NCI-H1436 (cell line): ENCODE measurements around the gene PRMT1.

Source experiments
- DNase-seq: peaks from one replicate; lab custom pipeline; 2025; lab: John Stamatoyannopoulos, UW

The PRMT1 gene

DNA sequence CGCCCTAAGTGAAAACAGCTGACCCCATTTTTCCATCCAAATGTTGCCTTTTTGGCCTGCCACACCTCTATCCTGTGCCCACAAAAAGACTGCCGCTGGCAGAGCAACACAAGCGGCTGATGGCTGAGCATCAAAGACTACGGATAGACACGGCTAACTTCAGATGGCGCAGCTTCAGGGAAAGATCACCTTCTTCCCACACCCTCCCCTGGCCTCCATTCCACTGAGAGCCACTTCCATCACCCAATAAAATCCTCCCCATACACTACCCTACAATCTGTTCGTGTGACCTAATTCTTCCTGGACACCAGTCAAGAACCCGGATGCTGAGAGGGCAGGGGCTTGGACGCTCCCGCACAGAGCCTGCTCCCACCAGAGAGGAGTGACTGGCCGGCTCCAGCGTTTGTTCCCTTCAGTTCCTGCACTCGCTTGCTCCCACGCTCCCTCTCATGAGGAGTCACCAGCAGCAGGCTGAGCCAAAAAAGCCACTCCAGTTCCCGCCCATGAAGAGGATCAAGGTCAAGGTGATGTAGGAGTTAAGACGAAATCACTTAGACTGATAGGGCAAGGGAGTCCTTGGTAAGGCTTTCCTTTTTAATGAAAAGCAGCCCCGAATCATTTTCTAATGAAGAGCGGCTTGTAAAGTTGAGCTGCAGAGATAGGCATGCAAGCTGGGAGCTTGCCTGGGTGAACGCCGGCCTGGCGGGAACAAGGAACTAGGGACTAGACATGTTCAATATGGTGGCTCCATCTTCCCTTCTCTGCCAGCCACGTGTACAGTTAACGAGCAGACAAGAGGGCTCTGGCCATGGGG lies 50.4 kb downstream of the PRMT1 start:
- no peak for DNase-seq

DNA sequence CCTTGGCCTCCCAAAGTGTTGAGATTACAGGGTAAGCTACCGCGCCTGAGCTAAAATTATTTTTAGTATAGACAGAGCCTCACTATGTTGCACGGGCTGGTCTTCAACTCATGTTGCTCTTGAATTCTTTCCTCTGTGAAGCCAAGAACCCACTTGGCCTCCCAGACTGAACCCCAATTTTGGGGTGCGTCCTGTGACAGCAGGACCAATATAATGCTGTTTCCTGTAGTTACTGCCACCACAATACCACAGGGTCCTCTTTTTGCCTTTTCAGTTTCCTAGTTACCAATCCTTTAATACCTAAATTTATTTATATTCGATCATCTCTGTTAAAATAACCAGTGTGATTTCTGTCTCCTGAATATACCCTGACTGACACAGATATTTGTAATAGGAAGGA lies 53.1 kb downstream of the PRMT1 start:
- DNase-seq, result no peak
